ENCODE measurements around the gene POU6F2.

POU6F2 gene

DNA sequence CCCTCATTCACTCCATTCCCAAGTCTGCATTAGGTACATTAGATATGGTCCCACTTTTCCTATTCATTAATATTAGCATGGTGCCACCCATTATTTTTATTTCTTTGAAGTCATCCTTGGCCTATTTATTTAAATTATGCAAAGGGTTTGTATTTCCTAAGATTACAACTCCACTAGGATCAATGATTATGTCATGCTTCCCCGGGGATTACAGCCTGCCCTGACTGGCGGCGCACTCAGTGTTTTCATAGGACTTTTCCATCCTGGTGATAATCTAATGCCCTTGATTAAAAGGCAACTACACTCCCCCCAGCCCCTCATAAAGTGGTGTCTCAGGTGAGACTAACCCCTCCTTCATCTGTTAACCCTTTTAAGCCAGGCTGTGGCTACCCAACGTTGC, 187.2 kb downstream of the POU6F2 start (continued):
- TF ChIP-seq ZNF639 (tag by site-specific recombination; IDR thresholded peaks at IDR 0.05) (no peak), ZNF169 (tag by site-specific recombination; IDR thresholded peaks at IDR 0.05) (no peak), ZNF184 (tag by site-specific recombination; IDR thresholded peaks at IDR 0.05) (no peak)

GRCh38 chr7:39168403-39169098, 190.8 kb downstream of the POU6F2 start:
- H3K4me1 ChIP-seq (ENCODE audit: control insufficient read depth, insufficient read depth, low read length) = no peaks in the 10 kb centered on the region
- POLR2A ChIA-PET = no interaction called here
- no peak overlapping the region for H3K4me3 ChIP-seq (ENCODE audit: low read depth, low read length)
- H3K9me3 ChIP-seq (ENCODE audit: control insufficient read depth, insufficient read depth, low read depth, low read length) = no peaks in the 10 kb centered on the region
- CTCF ChIA-PET = no interaction called here
- no peaks in the 10 kb centered on the region for H3K36me3 ChIP-seq (ENCODE audit: control insufficient read depth in 2 of 2, insufficient read depth in 1 of 2, low read length in 2 of 2)
- TF ChIP-seq GFI1B (tag by site-specific recombination; IDR thresholded peaks at IDR 0.05) = no peak
- no peak for TF ChIP-seq ZNF791 (tag by site-specific recombination; IDR thresholded peaks at IDR 0.05)
- no peak for TF ChIP-seq ZNF416 (tag by site-specific recombination; IDR thresholded peaks at IDR 0.05)
- no peak for TF ChIP-seq PBX3 (CRISPR knock-in tag; IDR thresholded peaks at IDR 0.05)
- no peak for TF ChIP-seq ZNF155 (tag by site-specific recombination; IDR thresholded peaks at IDR 0.05)
- no peak for TF ChIP-seq ZNF600 (tag by site-specific recombination; IDR thresholded peaks at IDR 0.05)
- TF ChIP-seq ZNF48 (tag by site-specific recombination; IDR thresholded peaks at IDR 0.05) = no peak
- TF ChIP-seq FEZF1 (tag by site-specific recombination; IDR thresholded peaks at IDR 0.05) = no peak
- no peak for TF ChIP-seq ZNF544 (tag by site-specific recombination; IDR thresholded peaks at IDR 0.05)
- no peak for TF ChIP-seq ZNF16 (tag by site-specific recombination; IDR thresholded peaks at IDR 0.05; ENCODE audit: low read depth)
- no peak for TF ChIP-seq ZNF362 (tag by site-specific recombination; IDR thresholded peaks at IDR 0.05)
- no peak for TF ChIP-seq PRDM1 (tag by site-specific recombination; IDR thresholded peaks at IDR 0.05)
- TF ChIP-seq GLI2 (tag by site-specific recombination; IDR thresholded peaks at IDR 0.05; ENCODE audit: borderline replicate concordance, low read depth) = no peak
- H3K27ac ChIP-seq (ENCODE audit: extremely low read depth, low read depth, low read length) = no peak overlapping the region

- POLR2A ChIA-PET = no interaction called here
- Histone ChIP-seq H3K9me3 (ENCODE audit: control insufficient read depth, insufficient read depth, low read depth, low read length) (no peaks in the 10 kb centered on the region), H3K36me3 (ENCODE audit: control insufficient read depth in 2 of 2, insufficient read depth in 1 of 2, low read length in 2 of 2) (no peaks in the 10 kb centered on the region), H3K27ac (ENCODE audit: extremely low read depth, low read depth, low read length) (no peak overlapping the region), H3K4me1 (ENCODE audit: control insufficient read depth, insufficient read depth, low read length) (no peaks in the 10 kb centered on the region), H3K4me3 (ENCODE audit: low read depth, low read length) (no peak overlapping the region)
- CTCF ChIA-PET = no interaction called here
- TF ChIP-seq REST (tag by site-specific recombination; IDR thresholded peaks at IDR 0.05) (no peak), ZNF518A (tag by site-specific recombination; conservative IDR thresholded peaks at IDR 0.05; ENCODE audit: low read depth) (no peak), ZNF549 (tag by site-specific recombination; IDR thresholded peaks at IDR 0.05) (no peak), ZNF747 (tag by site-specific recombination; IDR thresholded peaks at IDR 0.05) (no peak), ZNF335 (tag by site-specific recombination; conservative IDR thresholded peaks at IDR 0.05) (no peak)
These were observed 194.4 kb downstream of the POU6F2 start for GRCh38 chr7:39172137-39172536.

Data from HEK293 (cell line).